ENCODE measurements around the gene ZFP3.
"Not testable (repeated sequence)": the region's sequence is repeated elsewhere in the genome, so short reads cannot be mapped to it uniquely, and the experiment has no call there.

ZFP3 gene

DNA sequence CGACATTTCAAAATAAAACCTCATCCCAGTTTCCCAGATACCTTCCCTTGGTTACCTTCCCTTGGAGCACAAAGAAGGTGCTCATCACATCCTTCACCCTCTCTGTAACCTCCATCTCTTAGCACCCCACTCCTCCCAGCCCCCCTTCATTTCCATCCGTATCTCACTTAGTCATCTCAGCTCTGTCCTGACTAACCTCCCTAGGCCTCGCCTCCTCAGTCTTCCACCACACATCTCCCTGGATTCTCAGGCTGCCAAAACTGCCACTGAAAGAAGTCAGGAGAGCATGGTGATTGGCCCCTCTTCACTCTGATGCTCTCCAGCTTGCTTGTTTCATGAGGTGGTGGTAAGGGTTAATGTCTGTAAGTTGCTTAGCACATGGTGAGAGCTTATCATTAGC lies 2.3 kb downstream of the ZFP3 start:
- no peak for DNase-seq

DNA sequence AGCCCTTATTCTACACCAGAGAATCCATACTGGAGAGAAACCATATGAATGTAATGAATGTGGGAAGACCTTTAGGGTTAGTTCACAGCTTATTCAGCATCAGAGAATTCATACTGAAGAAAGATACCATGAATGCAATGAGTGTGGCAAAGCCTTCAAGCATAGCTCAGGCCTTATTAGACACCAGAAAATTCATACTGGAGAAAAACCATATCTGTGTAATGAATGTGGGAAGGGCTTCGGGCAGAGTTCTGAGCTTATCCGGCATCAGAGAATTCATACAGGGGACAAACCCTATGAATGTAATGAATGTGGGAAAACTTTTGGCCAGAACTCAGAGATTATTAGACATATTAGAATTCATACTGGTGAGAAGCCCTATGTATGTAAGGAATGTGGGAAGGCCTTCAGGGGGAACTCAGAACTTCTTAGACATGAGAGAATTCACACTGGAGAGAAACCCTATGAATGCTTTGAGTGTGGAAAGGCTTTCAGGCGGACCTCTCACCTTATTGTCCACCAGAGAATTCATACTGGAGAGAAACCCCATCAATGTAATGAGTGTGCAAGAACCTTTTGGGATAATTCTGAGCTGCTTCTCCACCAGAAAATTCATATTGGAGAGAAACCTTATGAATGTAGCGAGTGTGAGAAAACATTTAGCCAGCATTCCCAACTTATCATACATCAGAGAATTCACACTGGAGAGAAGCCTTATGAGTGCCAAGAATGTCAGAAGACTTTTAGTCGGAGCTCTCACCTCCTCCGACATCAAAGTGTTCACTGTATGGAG lies 14.1 kb downstream of the ZFP3 start:
- DNase-seq: no peak

DNA sequence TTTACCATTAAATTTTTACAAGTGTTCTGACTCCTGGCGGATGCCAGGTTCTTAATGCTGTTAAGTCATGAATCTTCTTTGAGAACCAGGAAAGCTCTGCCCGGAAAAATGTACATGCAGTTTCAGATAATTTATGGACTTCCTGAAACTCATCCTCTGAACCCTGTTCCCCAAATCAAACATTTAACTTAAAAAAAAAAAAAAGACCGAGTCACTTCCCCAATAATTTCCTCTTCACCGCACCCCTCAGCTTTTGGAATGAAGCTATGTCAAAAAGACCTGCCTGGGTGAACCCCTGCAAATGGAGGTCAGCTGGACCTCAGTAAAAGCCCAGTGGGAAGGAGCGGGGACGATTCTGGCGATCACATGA lies 18.4 kb downstream of the ZFP3 start:
- no peak for DNase-seq

DNA sequence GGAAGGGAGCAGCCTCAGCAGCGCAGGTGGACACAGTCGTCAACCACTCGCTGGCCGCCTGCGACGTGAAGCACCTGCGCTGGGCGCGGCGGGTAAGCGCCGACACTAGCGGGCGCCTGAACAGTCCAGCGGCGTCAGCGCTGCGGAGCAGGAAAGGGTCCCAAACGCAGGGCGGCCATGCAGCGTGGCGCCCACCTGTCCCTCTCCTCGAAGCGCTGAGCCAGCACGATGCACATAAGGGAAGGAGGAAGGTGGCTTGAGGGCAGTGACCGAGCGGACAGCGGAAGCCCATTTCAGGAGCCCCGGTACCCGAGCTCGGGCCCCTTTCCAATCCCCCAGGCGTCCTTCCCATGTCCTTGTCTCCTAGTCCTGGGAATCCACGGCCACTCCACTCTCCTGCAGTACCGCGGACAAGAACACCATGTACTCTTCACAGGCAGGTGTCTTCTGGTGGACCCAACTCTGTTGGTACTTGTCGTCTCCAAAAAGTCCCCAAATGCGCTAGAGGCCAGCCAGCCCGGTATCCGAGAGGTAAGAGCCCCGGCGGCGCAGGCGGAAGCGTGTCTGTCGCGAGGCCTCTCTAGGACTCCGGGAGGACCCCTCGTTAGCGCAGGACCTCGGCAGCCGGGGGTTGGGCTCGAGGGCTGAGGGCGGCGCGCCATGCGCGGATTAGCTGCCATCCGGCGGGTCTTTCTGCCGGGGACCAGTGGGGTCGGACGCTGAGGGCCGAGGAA lies 19.0 kb downstream of the ZFP3 start:
- DNase-seq: no peak

DNA sequence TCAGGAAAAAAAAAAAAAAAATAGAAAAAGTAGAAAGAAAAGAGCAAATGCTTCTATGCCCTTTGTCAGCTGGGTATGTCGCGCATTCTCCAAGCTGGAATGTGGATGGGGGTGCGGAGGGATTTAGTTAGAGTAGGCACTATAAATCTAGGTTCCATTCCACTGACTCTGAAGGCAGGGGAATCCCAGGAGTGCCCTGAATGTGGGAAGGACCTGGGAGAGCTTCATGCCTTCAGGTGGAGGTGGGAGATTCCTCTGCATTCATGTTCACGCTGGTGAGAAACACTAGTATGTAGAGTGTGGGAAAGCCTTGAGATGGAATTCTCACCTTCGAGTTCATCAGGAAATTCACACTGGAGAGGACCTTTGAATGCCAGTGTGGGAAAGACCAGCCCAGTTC lies 21.0 kb downstream of the ZFP3 start:
- no peak for DNase-seq

DNA sequence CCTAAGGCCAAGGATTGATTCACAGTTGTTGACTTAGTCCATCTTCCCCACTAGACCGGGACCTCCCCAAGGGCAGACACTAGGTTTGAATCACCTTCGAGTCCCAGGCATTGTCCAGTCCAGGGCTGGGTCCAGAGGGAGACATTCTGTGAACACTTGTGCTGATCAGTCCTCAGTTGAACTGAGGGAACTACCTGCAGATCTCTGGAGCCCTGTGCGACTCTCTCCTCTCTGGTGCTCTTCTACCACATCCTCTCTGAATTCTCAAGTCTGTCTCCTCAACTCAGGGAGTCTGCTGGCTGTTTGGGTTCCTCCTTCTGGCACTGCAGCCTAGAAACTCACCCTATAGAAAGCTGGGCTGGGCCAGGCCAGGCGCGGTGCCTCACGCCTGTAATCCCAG lies 22.6 kb downstream of the ZFP3 start:
- DNase-seq: no peak

DNA sequence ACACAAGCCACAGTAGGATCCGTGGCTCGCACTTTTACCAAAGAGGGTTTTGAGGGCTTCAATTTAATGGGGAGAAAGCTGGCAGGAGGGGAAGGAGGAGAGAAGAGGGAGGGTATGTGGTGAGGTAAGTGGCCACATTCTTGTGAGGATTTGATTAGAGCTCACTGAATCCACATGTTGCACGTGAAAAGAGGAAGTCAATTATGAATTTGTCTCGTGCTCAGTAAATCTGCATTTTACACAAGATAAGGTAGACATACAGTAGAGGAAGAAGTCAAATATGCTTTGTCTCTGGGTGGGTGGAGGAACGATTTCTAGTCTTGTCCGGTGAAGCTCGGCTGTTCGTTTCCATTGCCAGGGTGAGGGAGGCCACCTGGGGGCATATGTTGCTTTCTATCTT lies 32.5 kb downstream of the ZFP3 start:
- DNase-seq: no peak

DNA sequence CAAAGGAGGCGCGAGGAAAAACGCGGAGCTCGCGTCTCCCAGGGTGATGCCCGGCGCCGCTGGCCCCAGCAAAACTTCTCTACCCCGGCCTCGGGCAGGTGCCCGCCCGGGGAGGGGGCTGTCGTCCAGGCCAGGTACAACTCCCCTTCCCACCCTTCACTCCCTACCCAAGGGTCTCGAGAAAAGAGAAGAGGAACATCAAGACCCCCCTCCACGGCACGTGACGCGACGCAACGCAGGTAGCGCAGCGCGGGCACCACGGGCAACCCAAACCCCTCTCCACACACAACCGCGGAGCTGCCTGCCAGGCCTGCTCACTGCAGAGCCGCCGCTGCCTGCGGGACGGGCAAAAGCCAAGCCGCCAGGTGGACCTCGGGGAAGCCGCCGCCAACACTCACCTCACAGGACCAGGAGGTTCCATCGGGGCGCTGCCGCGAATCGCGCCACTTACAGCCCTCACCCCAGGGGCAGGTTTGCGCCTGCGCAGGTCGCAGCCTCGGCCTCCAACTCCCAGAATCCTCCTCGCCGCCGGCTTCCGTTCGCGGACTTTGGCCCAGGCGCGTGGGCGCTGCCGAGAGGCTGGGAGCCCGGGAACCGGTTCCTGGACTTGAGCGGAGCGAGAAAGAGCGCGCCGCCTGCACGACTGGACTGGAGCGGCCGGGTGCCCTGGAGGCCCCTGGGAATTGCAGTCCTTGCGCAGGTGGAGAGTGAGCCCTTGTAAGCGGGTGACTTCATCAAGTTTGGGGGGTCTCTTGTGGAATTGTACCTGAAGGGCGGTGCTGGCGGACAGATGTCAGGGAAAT lies 33.3 kb downstream of the ZFP3 start, which contains the start of gene ZNF232:
ZNF232 (minus strand) TSS at position 477 of the 803 bp plus-strand sequence; CDS start at position 421, 56 bp downstream.
- DNase-seq: peak; percentile 78 to 91

DNA sequence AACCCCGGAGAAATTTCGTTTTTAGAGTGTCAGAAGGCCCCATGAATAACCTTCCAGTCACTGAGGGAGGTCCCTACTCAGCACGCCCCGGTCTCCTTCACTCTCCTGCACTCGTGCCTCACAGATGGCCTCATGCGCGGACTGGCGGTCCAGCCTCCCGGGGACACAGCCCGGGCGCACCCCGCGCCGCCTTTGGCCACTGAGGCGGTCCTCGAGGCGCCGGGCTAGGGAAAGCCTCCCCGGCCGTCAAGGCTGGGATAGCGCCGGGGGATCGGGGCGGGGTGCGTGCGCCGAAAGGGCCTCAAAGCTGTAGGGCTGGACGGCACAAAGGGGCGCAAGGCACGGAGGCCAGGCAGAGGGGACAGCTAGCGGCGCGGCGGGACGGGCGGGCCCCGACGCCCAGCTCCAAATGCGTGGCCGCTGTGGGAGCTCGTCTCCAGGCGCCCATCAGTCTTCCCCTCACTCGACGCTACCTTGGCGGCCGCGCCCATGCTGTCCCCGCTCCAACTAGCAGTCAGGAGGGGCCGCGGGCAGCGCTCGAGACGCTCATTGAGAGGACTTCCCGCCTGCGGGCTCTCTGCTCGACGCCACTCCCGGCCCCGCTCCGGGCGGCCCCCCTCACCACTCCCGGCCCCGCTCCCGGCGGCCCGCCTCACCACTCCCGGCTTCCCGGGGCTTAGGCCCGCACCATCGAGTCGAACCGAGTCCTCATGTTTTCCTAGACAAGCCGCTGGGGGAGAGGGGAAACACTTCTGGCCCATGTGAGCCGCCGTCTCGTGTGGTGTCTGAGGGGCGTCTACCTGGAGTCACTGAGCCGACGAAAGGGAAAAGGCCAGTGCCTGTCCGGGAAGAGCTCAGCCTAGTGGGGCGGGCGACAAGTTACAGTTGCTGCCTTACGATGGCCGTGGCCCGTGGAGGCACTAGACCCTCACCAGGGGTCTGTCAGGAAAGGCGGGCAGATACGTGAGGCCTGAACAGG lies 37.7 kb downstream of the ZFP3 start, which contains the start of gene USP6:
USP6 (plus strand) TSS at position 360 of the 979 bp plus-strand sequence. CDS start 14,336 bp downstream, outside the sequence.
- no peak for DNase-seq

DNA sequence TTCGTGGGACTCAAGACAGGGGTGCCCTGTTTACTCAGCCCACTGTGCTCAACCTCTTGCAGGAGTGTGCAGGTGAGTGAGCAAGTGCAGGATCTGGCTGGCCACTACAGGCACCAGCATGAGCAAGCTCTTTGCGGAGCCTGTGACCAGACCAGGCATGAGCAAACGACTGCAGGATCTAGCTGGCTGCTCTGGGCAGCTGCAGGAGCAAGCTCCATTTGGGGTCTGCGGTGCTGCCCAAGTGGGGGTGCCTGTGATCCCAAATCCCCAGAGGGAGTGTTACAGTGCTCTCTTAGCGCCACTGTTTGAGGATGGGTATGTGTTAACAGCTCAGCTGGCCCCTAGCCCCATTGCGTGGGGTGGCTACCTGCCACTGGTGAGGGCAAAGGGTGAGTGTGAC lies 40.0 kb downstream of the ZFP3 start:
- no peak for DNase-seq

DNA sequence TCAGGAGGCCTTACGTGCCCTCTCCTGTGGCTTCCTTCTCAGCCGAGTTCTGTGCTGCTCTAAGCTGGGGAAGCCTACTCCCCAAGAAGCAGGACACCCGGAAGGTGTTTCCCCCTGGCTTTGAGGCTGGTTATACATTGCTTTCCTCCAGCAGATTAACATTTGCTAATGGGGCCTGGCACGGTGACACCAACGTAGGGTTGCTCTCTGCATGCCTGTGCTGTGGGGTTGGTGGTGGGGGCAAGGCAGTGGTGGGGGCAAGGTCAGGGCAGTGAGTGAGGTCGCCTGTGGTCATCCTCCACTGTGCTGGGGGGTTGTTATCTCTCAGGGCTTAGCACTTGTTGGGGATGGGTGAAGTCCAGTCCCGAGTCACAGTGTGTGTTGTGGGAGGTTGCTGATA lies 41.8 kb downstream of the ZFP3 start:
- no peak for DNase-seq

DNA sequence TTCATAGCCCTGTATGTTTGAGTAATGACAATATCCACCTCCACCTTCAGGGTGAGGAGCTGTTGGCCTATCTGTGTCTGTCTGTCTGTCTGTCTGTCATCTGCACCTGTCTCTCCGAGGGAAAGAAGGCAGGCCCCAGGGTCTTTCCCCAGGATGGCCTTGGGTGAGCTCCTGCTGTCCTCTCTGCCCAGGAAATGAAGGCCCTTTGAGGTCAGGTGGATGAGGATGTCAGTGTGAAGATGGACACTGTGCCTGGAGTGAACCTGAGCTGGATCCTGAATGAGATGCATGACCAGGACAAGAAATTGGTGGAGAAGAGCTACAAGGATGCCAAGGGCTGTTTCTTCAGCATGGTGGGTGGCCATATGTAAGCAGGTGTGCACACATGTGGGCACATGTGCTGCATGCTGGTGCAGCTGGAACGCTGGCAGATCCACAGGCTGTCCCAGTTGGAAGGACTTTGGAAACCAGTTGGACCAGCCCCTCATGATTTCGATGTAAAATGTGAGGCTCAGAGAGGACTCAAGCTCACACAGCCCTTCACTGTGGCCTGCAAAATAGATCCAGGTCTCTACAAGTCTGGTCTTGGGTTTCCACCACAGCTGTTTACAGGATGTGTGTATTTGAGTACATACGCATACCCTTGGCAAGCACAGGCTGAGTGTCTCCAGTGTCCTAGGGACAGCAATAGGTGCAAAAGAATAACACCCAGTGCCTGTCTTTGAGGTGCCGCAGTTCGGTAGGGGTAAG lies 42.3 kb downstream of the ZFP3 start:
- not testable (repeated sequence) for DNase-seq

DNA sequence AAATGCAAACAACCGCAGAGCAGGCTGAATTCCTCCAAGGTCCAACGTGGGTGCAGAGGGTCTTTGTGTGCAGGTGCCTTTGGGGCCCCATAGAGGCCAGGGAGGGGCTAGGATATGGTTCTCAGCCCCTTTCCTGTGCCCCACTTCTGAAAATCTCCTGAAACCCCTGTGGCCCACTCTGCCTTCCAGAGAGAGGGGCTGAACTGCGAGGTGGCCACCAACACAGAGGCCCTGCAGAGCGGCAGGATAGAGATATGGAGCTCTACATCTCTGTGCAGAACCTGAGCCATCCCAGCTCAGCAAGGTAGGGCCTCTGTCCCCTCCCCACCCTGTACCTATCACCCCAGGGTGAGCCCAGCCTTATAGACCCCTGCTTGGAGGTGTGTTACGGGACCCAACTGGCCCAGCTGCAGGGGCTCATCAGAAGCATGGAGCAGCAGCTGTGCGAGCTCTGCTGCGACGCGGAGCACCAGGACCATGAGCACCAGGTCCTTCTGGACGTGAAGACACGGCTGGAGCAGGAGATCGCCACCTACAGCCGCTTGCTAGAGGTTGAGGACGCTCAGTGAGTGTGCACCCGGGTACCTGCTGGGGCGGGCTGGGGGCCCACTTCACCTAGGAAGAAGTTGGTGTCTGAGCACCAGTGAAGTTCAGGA lies 43.0 kb downstream of the ZFP3 start:
- DNase-seq: no peak

DNA sequence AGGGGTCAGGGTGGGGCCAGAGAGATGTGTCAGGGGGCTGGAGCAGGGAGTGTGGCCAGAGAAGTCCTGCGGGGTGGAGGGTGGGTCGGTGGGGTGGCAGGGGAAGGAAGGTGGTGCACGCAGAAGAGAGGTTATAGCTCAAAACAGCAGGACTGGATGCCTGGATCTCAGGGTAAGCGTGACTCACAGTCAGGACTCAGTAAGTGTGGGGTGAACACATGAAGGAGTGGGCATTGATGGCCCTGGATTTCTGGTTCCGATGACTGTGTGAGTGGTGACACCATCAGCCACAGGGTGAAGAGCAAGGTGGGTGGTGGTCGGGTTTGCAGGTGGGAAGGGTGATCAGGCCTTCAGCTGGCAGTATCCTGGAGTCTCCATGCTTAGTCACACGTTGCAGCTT lies 43.8 kb downstream of the ZFP3 start:
- not testable (repeated sequence) for DNase-seq

DNA sequence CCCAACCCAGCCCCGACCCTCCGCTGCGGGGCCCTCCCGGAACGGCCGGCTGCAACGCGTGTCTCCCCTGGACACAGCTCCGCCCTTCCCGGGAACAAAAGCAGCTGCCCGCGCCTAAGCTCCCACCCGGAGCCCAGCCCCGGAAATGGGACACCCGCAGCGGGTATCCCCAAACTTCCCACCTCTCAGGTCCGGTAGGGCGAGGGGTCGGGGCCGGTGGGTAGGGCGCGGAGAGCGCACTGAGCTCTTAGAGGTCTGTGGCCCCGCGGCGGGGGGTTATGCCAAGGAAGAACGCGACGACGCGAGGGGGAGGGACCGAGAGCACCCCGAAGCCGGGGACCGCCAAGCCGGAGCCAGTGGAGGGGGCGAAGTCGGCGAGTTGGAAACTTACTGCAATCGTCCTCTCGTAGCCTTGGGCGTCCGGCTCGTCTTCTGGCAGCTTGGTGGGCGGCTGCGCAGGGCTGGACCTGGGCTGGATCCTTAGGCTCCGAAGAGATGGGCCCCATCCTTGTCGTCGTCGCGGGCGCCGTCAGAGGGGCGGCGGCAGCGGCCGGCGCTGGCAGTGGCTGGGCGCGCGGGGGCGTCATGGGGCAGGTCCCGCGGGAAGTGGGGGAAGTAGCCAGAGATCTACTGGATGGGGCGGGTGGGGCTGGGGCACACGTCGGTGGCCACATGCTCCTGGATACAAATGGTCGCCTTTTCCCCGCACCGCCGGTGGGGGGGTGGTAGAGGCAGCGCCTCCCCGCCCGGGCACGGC lies 44.5 kb downstream of the ZFP3 start:
- DNase-seq: no peak

DNA sequence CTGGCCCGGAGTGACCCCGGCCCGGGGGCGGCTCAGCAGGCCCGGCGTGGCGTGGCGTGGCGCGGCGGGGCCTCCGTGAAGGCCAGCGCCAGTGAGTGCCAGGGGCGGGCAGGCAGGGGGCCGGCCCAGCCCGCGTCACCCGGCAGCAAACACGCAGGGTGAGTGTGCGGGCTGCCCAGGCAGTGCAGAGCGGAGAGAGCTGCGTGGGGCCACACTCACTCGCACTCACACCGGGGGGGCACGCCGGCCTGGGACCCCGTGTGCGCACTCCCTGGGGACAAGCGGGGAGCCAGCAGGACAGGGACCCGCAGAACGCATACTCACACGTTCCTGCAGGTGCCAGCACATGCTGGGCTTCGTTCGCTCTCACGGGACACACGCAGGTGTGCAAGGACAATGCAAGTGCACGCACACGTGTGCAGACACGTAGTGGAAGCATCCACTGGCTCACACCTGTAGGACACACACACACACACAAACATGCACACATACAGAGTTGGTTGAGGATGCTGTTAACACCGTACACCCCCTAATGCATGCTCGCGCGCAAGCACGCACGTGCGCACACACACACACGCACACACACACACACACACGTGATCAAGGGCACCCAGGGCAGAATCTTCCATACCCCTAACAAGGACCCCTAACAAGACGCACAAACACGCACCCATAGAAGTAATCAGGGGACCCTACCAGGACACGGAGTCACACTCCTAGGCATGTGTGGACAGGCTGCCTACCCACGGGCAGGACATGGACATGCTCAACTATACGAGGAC lies 45.3 kb downstream of the ZFP3 start:
- DNase-seq: no peak

DNA sequence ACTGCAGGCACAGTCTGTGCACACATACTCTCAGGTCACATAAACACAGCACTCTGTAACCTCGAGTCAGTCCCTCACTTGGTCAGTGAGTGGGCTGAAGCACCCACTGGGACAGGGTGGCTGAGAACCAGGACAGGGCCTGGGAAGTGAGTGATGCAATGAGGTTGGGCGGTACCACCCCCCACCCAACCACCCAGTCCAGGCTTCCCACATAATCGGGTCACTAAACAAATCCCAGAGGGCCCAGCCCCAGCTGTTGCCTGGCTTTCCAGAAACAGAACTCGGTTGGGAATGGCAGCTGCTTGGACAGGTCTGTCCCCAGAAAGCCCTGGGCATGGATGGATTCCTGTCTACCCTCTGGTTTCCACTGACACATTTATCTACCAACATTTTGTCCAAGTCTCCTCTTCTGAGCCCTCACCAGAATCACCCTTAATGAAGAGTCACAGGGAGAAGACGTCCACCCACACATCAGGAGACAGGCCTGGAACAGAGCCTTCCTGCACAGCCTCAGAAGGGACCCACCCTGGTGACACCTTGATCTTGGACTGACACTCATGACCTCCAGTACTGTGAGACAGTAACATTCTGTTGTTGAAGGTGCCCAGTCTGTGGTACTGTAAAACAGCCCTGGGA lies 46.0 kb downstream of the ZFP3 start:
- DNase-seq: not testable (repeated sequence)

DNA sequence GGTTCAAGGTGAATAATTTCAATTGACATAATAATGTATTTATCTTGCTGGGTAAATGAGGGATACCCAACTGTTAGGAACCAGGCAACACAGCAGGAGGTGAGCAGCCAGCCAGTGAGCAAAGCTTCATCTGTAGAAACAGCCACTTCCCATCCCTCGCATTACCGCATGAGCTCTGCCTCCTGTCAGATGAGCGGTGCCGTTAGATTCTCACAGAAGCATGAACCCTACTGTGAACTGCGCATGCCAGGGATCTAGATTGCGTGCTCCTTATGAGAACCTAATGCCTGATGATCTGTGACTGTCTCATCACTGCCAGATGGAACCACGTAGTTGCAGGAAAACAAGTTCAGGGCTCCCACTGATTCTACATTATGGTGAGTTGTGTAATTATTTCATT lies 46.6 kb downstream of the ZFP3 start:
- not testable (repeated sequence) for DNase-seq

Data from SW 1271 (cell line).